PFSK-1 (cell line): Measurements from ENCODE around the gene CARD16.

ENCODE experiments used
- SIN3A ChIP-seq: IDR thresholded peaks from 2 replicates; pipeline ENCODE4 v1.6.1; 2012; ENCODE audit warnings: mild to moderate bottlenecking, low read length, moderate library complexity, borderline replicate concordance; ENCODE audit not compliant: insufficient read depth
- TF ChIP-seq, protein P1 (sequence below), 2 experiments: IDR thresholded peaks; 2 replicates each; pipeline versions ENCODE4 v1.6.1 to v1.8.0; 2011 to 2012; ENCODE audit warnings: low read depth in 2 of 2, low read length in 2 of 2, control low read depth in 1 of 2, inconsistent platforms in 1 of 2, mild to moderate bottlenecking in 1 of 2, moderate library complexity in 1 of 2; ENCODE audit not compliant: insufficient read depth in 1 of 2

DNA sequence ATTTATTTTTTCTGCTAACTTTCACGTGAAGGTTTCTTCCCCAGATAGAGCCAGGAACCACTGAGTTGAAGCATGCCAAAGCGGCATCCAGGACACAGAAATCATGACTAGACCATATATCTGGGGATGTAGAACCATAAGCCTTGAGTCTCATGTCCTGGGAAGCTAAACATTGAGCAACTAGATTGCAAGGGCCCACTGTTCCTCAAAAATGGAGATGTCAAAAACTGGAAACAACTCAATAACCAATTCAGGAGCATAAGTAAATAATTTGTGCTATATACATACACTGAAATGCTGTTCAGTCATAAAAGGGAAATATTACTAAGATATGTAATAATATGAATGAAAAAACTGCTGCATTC is 29.0 kb upstream of the CARD16 start:
- TF ChIP-seq SIN3A: no peak
- TF ChIP-seq, protein P1, sequence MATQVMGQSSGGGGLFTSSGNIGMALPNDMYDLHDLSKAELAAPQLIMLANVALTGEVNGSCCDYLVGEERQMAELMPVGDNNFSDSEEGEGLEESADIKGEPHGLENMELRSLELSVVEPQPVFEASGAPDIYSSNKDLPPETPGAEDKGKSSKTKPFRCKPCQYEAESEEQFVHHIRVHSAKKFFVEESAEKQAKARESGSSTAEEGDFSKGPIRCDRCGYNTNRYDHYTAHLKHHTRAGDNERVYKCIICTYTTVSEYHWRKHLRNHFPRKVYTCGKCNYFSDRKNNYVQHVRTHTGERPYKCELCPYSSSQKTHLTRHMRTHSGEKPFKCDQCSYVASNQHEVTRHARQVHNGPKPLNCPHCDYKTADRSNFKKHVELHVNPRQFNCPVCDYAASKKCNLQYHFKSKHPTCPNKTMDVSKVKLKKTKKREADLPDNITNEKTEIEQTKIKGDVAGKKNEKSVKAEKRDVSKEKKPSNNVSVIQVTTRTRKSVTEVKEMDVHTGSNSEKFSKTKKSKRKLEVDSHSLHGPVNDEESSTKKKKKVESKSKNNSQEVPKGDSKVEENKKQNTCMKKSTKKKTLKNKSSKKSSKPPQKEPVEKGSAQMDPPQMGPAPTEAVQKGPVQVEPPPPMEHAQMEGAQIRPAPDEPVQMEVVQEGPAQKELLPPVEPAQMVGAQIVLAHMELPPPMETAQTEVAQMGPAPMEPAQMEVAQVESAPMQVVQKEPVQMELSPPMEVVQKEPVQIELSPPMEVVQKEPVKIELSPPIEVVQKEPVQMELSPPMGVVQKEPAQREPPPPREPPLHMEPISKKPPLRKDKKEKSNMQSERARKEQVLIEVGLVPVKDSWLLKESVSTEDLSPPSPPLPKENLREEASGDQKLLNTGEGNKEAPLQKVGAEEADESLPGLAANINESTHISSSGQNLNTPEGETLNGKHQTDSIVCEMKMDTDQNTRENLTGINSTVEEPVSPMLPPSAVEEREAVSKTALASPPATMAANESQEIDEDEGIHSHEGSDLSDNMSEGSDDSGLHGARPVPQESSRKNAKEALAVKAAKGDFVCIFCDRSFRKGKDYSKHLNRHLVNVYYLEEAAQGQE (IDR thresholded peaks at IDR 0.05; ENCODE audit: insufficient read depth in 1 of 2, low read depth in 2 of 2, low read length in 2 of 2): no peak
